ENCODE results near the gene PRRX2. TPM values are rescaled to one million over a fixed set of nuclear protein-coding genes. Genes with fewer than 3 reads are reported as not detected.
A peak's percentile ranks its signal among the peaks of the same experiment; 100 is the strongest.

The PRRX2 gene
- total RNA-seq (2016; rRNA removed; fragmentation: Illumina TruSeq; extraction: Trizol) (not detected in 2 replicates), polyA plus RNA-seq (2011; rRNA removed) (0.05 TPM in 1 of 2 replicates, not detected in the other), polyA minus RNA-seq (2011; rRNA and poly(A)+ RNA removed; ENCODE audit: low replicate concordance) (not detected in 2 replicates), Bru-seq, nascent RNA (percentile 2 among the genes with signal in this experiment), BruChase-seq, experiment 1, labeled RNA remaining after a 6-hour chase (percentile 7 among the genes with signal in this experiment), BruChase-seq, experiment 2, labeled RNA remaining after a 2-hour chase (percentile 4 among the genes with signal in this experiment)
- total RNA-seq (2016; cell fraction: cytosol; rRNA removed; fragmentation: Illumina TruSeq; extraction: Trizol; ENCODE audit: low read depth) = not detected in 2 replicates
- not detected in 2 replicates for total RNA-seq (2016; cell fraction: insoluble cytoplasmic fraction; rRNA removed; fragmentation: Illumina TruSeq; extraction: Trizol)
- total RNA-seq (2016; cell fraction: membrane; rRNA removed; fragmentation: Illumina TruSeq; extraction: Trizol) = not detected in 2 replicates
- total RNA-seq (2016; cell fraction: nucleus; rRNA removed; fragmentation: Illumina TruSeq; extraction: Trizol) = not detected in 2 replicates
- not detected in 2 replicates for polyA plus RNA-seq (2011; cell fraction: cytosol; rRNA removed)
- polyA plus RNA-seq (2011; cell fraction: nucleus; rRNA removed) = not detected in 2 replicates
- polyA plus RNA-seq (2012) = not detected in 2 replicates
- not detected in 2 replicates for polyA plus RNA-seq (2016; cell fraction: cytosol; fragmentation: Illumina TruSeq; extraction: Trizol; ENCODE audit: low read depth)
- polyA plus RNA-seq (2016; cell fraction: insoluble cytoplasmic fraction; fragmentation: Illumina TruSeq; extraction: Trizol; ENCODE audit: low read depth) = not detected in 2 replicates
- not detected in 2 replicates for polyA plus RNA-seq (2016; cell fraction: membrane; fragmentation: Illumina TruSeq; extraction: Trizol; ENCODE audit: low read depth)
- polyA plus RNA-seq (2016; cell fraction: nucleus; fragmentation: Illumina TruSeq; extraction: Trizol; ENCODE audit: insufficient read depth, low read depth) = not detected in 2 replicates
- polyA minus RNA-seq (2011; cell fraction: cytosol; rRNA and poly(A)+ RNA removed) = not detected in 2 replicates
- polyA minus RNA-seq (2011; cell fraction: nucleus; rRNA and poly(A)+ RNA removed) = not detected in 2 replicates
- long read RNA-seq, experiment 1 = 0 reads
- long read RNA-seq, experiment 2, partial matches to known transcripts = 0 of 1 reads
- long read RNA-seq, experiment 2, other reads (novel, unspliced or antisense) = 1 of 1 reads

- peak within 1 kb of the TSS; percentile 7; the same call in 1 of the 2 replicates for H3K4me2 ChIP-seq (ENCODE audit: low read depth, low read length)
- intact Hi-C loops (cut with micrococcal nuclease; ENCODE audit: unreplicated experiment) = no loop called here
- CTCF ChIA-PET (ENCODE audit: low intra/inter-chr PET ratio, low total read pairs) = no interaction called here
- no peak within 1 kb of the TSS for H2AFZ ChIP-seq (ENCODE audit: low read length)
- H3K9ac ChIP-seq (ENCODE audit: insufficient read depth, low read depth, low read length) = no peak within 1 kb of the TSS
- H3K27ac ChIP-seq (ENCODE audit: extremely low read length, insufficient read depth, low read length) = no peak within 1 kb of the TSS
- no peaks in the 10 kb centered on the region for H4K20me1 ChIP-seq (ENCODE audit: insufficient read depth, low read length)
- no peaks in the 10 kb centered on the region for H3K79me2 ChIP-seq (ENCODE audit: insufficient read depth, low read length)
- H3K4me1 ChIP-seq (ENCODE audit: insufficient read depth, low read length) = no peaks in the 10 kb centered on the region
- BruUV-seq (replicated peaks) = no TSS peak
- in situ Hi-C loops (cut with HindIII; ENCODE audit: extremely low pct_ligation_motif_present, low pct_unique_long_range_greater_than_20kb) = no loop called here
- no peak for FAIRE-seq
- H3K4me3 ChIP-seq (replicated peaks in 1 of 3; ENCODE audit: insufficient read depth in 1 of 3, low read depth in 2 of 3, low read length in 3 of 3) = peak within 1 kb of the TSS in 1 of 3 experiments; percentile 4; a peak in 1 of 6 replicates
- no peak for DNase-seq (ENCODE audit: low spot score)
- POLR2A ChIA-PET = no interaction called here
- TF ChIP-seq ZNF777 (CRISPR knock-in tag; IDR thresholded peaks at IDR 0.05) = peak; percentile 67; the same call in 1 of the 2 replicates
- TF ChIP-seq ZNF225 (CRISPR knock-in tag; IDR thresholded peaks at IDR 0.05) = no peak
- H3K27me3 ChIP-seq (ENCODE audit: control insufficient read depth in 1 of 2, insufficient read depth in 2 of 2, low read length in 2 of 2) = peaks cover 16 to 56% of the 10 kb centered on the region in 2 experiments
- peak; percentile 21; the same call in 2 of the 3 replicates for ATAC-seq
- WGBS (ENCODE audit: low lambda C conversion rate) = 4% methylated on average over 25 of the region's 37 CpGs
- no peaks in the 10 kb centered on the region for H3K9me3 ChIP-seq (ENCODE audit: low read length)
- H3K36me3 ChIP-seq (replicated peaks in 1 of 2; ENCODE audit: control insufficient read depth in 1 of 2, insufficient read depth in 2 of 2, low read length in 2 of 2) = no peaks in the 10 kb centered on the region
Observed at GRCh38 chr9:129665389-129665775, at the start of gene PRRX2. TSS of gene PRRX2 (plus strand) at chr9:129665647. CDS start at chr9:129665868, 221 bp downstream.

DNA sequence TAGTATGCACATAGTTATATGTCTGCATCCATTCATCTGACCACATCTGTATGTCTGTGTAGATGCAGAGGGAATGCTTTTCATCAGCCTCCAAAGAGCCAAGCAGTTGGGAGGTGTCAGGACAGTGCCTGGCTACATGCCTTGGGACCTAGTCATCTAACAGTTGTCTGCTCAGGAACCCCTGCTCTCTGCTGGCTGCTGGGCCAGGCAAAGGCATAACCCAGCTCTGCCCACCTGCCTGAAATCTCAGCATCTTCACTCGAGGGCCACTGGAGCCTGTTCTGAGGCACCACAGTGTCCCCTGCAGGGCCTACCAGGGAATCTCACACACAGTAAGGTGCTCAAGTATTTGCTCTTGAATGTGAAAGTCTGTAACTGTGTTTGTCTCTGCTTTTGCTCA lies 48.3 kb upstream of the PRRX2 start:
- Histone ChIP-seq H3K4me3 (replicated peaks in 1 of 3; ENCODE audit: insufficient read depth in 1 of 3, low read depth in 2 of 3, low read length in 3 of 3) (no peak overlapping the region), H4K20me1 (ENCODE audit: insufficient read depth, low read length) (peaks cover 7% of the 10 kb centered on the region; the same call in 1 of the 2 replicates), H3K9me3 (ENCODE audit: low read length) (no peaks in the 10 kb centered on the region), H3K27me3 (ENCODE audit: control insufficient read depth in 1 of 2, insufficient read depth in 2 of 2, low read length in 2 of 2) (peaks cover 0 to 15% of the 10 kb centered on the region in 2 experiments; a peak in 3 of 5 replicates), H3K27ac (ENCODE audit: extremely low read length, insufficient read depth, low read length) (no peak overlapping the region), H3K36me3 (replicated peaks in 1 of 2; ENCODE audit: control insufficient read depth in 1 of 2, insufficient read depth in 2 of 2, low read length in 2 of 2) (no peaks in the 10 kb centered on the region), H2AFZ (ENCODE audit: low read length) (no peak overlapping the region), H3K4me1 (ENCODE audit: insufficient read depth, low read length) (peaks cover 20% of the 10 kb centered on the region), H3K9ac (ENCODE audit: insufficient read depth, low read depth, low read length) (no peak overlapping the region), H3K4me2 (ENCODE audit: low read depth, low read length) (no peak overlapping the region), H3K79me2 (ENCODE audit: insufficient read depth, low read length) (no peaks in the 10 kb centered on the region)
- no CpG with 5 or more reads among the region's 1 CpG for WGBS (ENCODE audit: low lambda C conversion rate)
- FAIRE-seq (no peak), ATAC-seq (peak; percentile 39), DNase-seq (ENCODE audit: low spot score) (no peak)
- ChIA-PET POLR2A (interaction anchor here (1.3 kb wide), 1 partner anchor 70 kb away, joined by 3 read pairs; no protein-coding TSS in a partner anchor), CTCF (ENCODE audit: low intra/inter-chr PET ratio, low total read pairs) (no interaction called here)
- in situ Hi-C loops (cut with HindIII; ENCODE audit: extremely low pct_ligation_motif_present, low pct_unique_long_range_greater_than_20kb) (loop anchor here (10.0 kb wide), 3 partner anchors 122 to 442 kb away; partner anchors contain the start of gene IER5L), intact Hi-C loops (cut with micrococcal nuclease; ENCODE audit: unreplicated experiment) (no loop called here)
- BruUV-seq (replicated peaks) = no TSS peak
- peak; percentile 35 for TF ChIP-seq SKI (IDR thresholded peaks at IDR 0.05; ENCODE audit: partially characterized antibody)
- TF ChIP-seq ZNF567 (CRISPR knock-in tag; IDR thresholded peaks at IDR 0.05; ENCODE audit: borderline replicate concordance) = no peak
- no peak for TF ChIP-seq GABPA (IDR thresholded peaks at IDR 0.05; ENCODE audit: low read depth, low read length)
- TF ChIP-seq GABPA (CRISPR knock-in tag; IDR thresholded peaks at IDR 0.05; ENCODE audit: low read depth) = no peak
- peak; percentile 84 for TF ChIP-seq HMG20B (CRISPR knock-in tag; conservative IDR thresholded peaks at IDR 0.05)
- peak; percentile 66 for TF ChIP-seq PHF21A (CRISPR knock-in tag; IDR thresholded peaks at IDR 0.05)
- no peak for TF ChIP-seq TBX2 (CRISPR knock-in tag; IDR thresholded peaks at IDR 0.05; ENCODE audit: borderline replicate concordance)
- TF ChIP-seq, protein P1, sequence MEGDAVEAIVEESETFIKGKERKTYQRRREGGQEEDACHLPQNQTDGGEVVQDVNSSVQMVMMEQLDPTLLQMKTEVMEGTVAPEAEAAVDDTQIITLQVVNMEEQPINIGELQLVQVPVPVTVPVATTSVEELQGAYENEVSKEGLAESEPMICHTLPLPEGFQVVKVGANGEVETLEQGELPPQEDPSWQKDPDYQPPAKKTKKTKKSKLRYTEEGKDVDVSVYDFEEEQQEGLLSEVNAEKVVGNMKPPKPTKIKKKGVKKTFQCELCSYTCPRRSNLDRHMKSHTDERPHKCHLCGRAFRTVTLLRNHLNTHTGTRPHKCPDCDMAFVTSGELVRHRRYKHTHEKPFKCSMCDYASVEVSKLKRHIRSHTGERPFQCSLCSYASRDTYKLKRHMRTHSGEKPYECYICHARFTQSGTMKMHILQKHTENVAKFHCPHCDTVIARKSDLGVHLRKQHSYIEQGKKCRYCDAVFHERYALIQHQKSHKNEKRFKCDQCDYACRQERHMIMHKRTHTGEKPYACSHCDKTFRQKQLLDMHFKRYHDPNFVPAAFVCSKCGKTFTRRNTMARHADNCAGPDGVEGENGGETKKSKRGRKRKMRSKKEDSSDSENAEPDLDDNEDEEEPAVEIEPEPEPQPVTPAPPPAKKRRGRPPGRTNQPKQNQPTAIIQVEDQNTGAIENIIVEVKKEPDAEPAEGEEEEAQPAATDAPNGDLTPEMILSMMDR (CRISPR knock-in tag; IDR thresholded peaks at IDR 0.05) = peak; percentile 75
- TF ChIP-seq ZFP36L1 (CRISPR knock-in tag; IDR thresholded peaks at IDR 0.05) = no peak
- TF ChIP-seq STAG1 (CRISPR knock-in tag; IDR thresholded peaks at IDR 0.05) = peak; percentile 81
- TF ChIP-seq DMAP1 (CRISPR knock-in tag; IDR thresholded peaks at IDR 0.05) = no peak
- TF ChIP-seq ELF1 (CRISPR knock-in tag; IDR thresholded peaks at IDR 0.05) = no peak

Data from HepG2 (cell line).